RWPE2 (cell line): ENCODE data around the gene RCN1.
A peak's percentile ranks its signal among the peaks of the same experiment; 100 is the strongest.
"Not testable (repeated sequence)": the region's sequence is repeated elsewhere in the genome, so short reads cannot be mapped to it uniquely, and the experiment has no call there.

Experiments
- ATAC-seq: fragments of 200-7000 bp; cut with Tn5 transposase; 3 replicates; pipeline ENCODE4 v1.9.1; 2021; ENCODE audit warnings: low read depth
- DNase-seq: peaks from one replicate; pipeline ENCODE4 v3.0.0-alpha.2; 2020; ENCODE audit warnings: low spot score
- H3K27ac ChIP-seq: fragments of 450-650 bp; 2 replicates; pipeline ENCODE4 v1.5.1; 2017; ENCODE audit warnings: mild to moderate bottlenecking; ENCODE audit not compliant: poor library complexity, severe bottlenecking
- H3K27me3 ChIP-seq: fragments of 250-450 bp; sonication (Bioruptor Pico); 2 replicates; pipeline ENCODE4 v1.5.1; 2021; ENCODE audit warnings: mild to moderate bottlenecking, moderate library complexity; ENCODE audit not compliant: insufficient read depth, poor library complexity, severe bottlenecking
- H3K36me3 ChIP-seq: fragments of 250-450 bp; sonication (Bioruptor Pico); 2 replicates; pipeline ENCODE4 v1.5.1; 2020; ENCODE audit warnings: low read depth, mild to moderate bottlenecking, moderate library complexity
- H3K4me1 ChIP-seq: fragments of 250-450 bp; sonication (Bioruptor Pico); 2 replicates; pipeline ENCODE4 v1.5.1; 2021; ENCODE audit warnings: mild to moderate bottlenecking, moderate library complexity; ENCODE audit not compliant: insufficient read depth, poor library complexity, severe bottlenecking
- H3K4me3 ChIP-seq: fragments of 250-450 bp; sonication (Bioruptor Pico); 2 replicates; pipeline ENCODE4 v1.5.1; 2021; ENCODE audit warnings: mild to moderate bottlenecking, moderate library complexity; ENCODE audit not compliant: severe bottlenecking
- H3K9me3 ChIP-seq: fragments of 250-450 bp; sonication (Bioruptor Pico); 2 replicates; pipeline ENCODE4 v1.5.1; 2021; ENCODE audit warnings: mild to moderate bottlenecking, moderate library complexity; ENCODE audit not compliant: severe bottlenecking
- CTCF ChIP-seq: fragments of 450-650 bp; IDR thresholded peaks from one replicate; pipeline ENCODE4 v1.5.1; 2017; ENCODE audit warnings: mild to moderate bottlenecking, moderate library complexity; ENCODE audit not compliant: poor library complexity, severe bottlenecking

RCN1 gene

GRCh38 chr11:32116668-32117067 lies 25.8 kb downstream of the RCN1 start:
- Histone ChIP-seq H3K4me3 (no peak overlapping the region), H3K27ac (no peak overlapping the region), H3K27me3 (no peaks in the 10 kb centered on the region), H3K36me3 (no peaks in the 10 kb centered on the region), H3K4me1 (peaks cover 9% of the 10 kb centered on the region), H3K9me3 (no peaks in the 10 kb centered on the region)
- DNase-seq (no peak), ATAC-seq (no peak)
- no peak for TF ChIP-seq CTCF

- peaks cover 9% of the 10 kb centered on the region for H3K4me1 ChIP-seq
- no peak for TF ChIP-seq CTCF
- H3K27me3 ChIP-seq = no peaks in the 10 kb centered on the region
- H3K27ac ChIP-seq = peak overlapping the region; percentile 3
- no peak overlapping the region for H3K4me3 ChIP-seq
- no peaks in the 10 kb centered on the region for H3K36me3 ChIP-seq
- DNase-seq (no peak), ATAC-seq (peak; percentile 83)
- no peaks in the 10 kb centered on the region for H3K9me3 ChIP-seq
These were observed 27.4 kb downstream of the RCN1 start for GRCh38 chr11:32118025-32118974.

- not testable (repeated sequence) for H3K9me3 ChIP-seq, DNase-seq, H3K4me3 ChIP-seq, H3K36me3 ChIP-seq, ATAC-seq, H3K4me1 ChIP-seq, H3K27ac ChIP-seq, H3K27me3 ChIP-seq
These were observed 28.3 kb downstream of the RCN1 start for GRCh38 chr11:32119139-32119538.

- Histone ChIP-seq H3K36me3 (no peaks in the 10 kb centered on the region), H3K9me3 (no peaks in the 10 kb centered on the region), H3K27ac (no peak overlapping the region), H3K27me3 (no peaks in the 10 kb centered on the region), H3K4me3 (no peak overlapping the region), H3K4me1 (peaks cover 9% of the 10 kb centered on the region)
- DNase-seq (no peak), ATAC-seq (no peak)
- no peak for TF ChIP-seq CTCF
These were observed 30.1 kb downstream of the RCN1 start for GRCh38 chr11:32121012-32121411.

GRCh38 chr11:32122200-32122599 lies 31.3 kb downstream of the RCN1 start:
- no peaks in the 10 kb centered on the region for H3K36me3 ChIP-seq
- H3K4me3 ChIP-seq = no peak overlapping the region
- ATAC-seq (no peak), DNase-seq (no peak)
- peaks cover 9% of the 10 kb centered on the region for H3K4me1 ChIP-seq
- no peaks in the 10 kb centered on the region for H3K27me3 ChIP-seq
- H3K27ac ChIP-seq = no peak overlapping the region
- TF ChIP-seq CTCF = no peak
- H3K9me3 ChIP-seq = no peaks in the 10 kb centered on the region
